CD14-positive monocyte (primary cell): ENCODE data around the gene PDCD2. TPM values are rescaled to one million over a fixed set of nuclear protein-coding genes. Genes with fewer than 3 reads are reported as not detected.
"Not testable (repeated sequence)": the region's sequence is repeated elsewhere in the genome, so short reads cannot be mapped to it uniquely, and the experiment has no call there.

Experiments
- DNase-seq, 3 donors: peaks; one replicate each; pipeline ENCODE4 v3.0.0-alpha.2; 2011 to 2022
- H2AFZ ChIP-seq: 2 replicates; pipeline ENCODE4 v1.6.0; 2012; ENCODE audit warnings: mild to moderate bottlenecking, low read depth, low read length, inconsistent platforms; ENCODE audit not compliant: insufficient read depth, poor library complexity, severe bottlenecking
- H3K27ac ChIP-seq, 2 donors: 1 replicate in 1 of 2; 2 replicates in 1 of 2; pipeline ENCODE4 v1.5.1; 2012 to 2013; ENCODE audit warnings: low read length in 2 of 2, control low read depth in 1 of 2, inconsistent platforms in 1 of 2, low read depth in 1 of 2, mild to moderate bottlenecking in 1 of 2
- H3K27me3 ChIP-seq, 2 donors: one replicate each; pipeline versions ENCODE4 v1.6.0 to v1.6.1; 2011 to 2013; ENCODE audit warnings: low read length in 2 of 2; ENCODE audit not compliant: control insufficient read depth in 2 of 2, insufficient read depth in 2 of 2
- H3K36me3 ChIP-seq, 2 donors: replicated peaks in 1 of 2; 1 replicate in 1 of 2; 2 replicates in 1 of 2; pipeline versions ENCODE4 v1.5.1 to v1.6.1; 2012 to 2013; ENCODE audit warnings: low read length in 2 of 2, control low read depth in 1 of 2, inconsistent platforms in 1 of 2, mild to moderate bottlenecking in 1 of 2; ENCODE audit not compliant: insufficient read depth in 2 of 2, control insufficient read depth in 1 of 2
- H3K4me1 ChIP-seq, 2 donors: 1 replicate in 1 of 2; 2 replicates in 1 of 2; pipeline versions ENCODE4 v1.5.1 to v1.6.1; 2012 to 2013; ENCODE audit warnings: low read length in 2 of 2, control low read depth in 1 of 2, inconsistent platforms in 1 of 2, mild to moderate bottlenecking in 1 of 2, moderate library complexity in 1 of 2; ENCODE audit not compliant: insufficient read depth in 2 of 2, control insufficient read depth in 1 of 2
- H3K4me2 ChIP-seq: replicated peaks from 2 replicates; pipeline ENCODE3; 2012; ENCODE audit warnings: low read length, moderate library complexity, mild to moderate bottlenecking; ENCODE audit not compliant: poor library complexity, severe bottlenecking; ENCODE audit errors: extremely low read depth
- H3K4me3 ChIP-seq, 3 experiments: fragments of 200-600 bp in 1 of 3; sonication (generic) in 1 of 3; replicated peaks in 1 of 3; 1 replicate in 2 of 3; 2 replicates in 1 of 3; pipeline ENCODE4 v1.5.1; 2011 to 2013; ENCODE audit warnings: low read length in 3 of 3, mild to moderate bottlenecking in 3 of 3, control low read depth in 2 of 3, low read depth in 2 of 3, inconsistent platforms in 1 of 3, moderate library complexity in 1 of 3
- H3K79me2 ChIP-seq: 2 replicates; pipeline ENCODE4 v1.6.0; 2012; ENCODE audit warnings: mild to moderate bottlenecking, control low read depth, inconsistent platforms, low read length, moderate library complexity; ENCODE audit not compliant: insufficient read depth
- H3K9ac ChIP-seq: 2 replicates; pipeline ENCODE4 v1.6.0; 2017; ENCODE audit warnings: low read length, mild to moderate bottlenecking; ENCODE audit not compliant: insufficient read depth, poor library complexity, severe bottlenecking
- H3K9me3 ChIP-seq, 2 donors: replicated peaks in 1 of 2; 1 replicate in 1 of 2; 2 replicates in 1 of 2; pipeline versions ENCODE4 v1.5.1 to v1.6.1; 2012 to 2013; ENCODE audit warnings: low read length in 2 of 2, control low read depth in 1 of 2; ENCODE audit not compliant: control insufficient read depth in 1 of 2, insufficient read depth in 1 of 2
- H4K20me1 ChIP-seq: 2 replicates; pipeline ENCODE4 v1.6.0; 2012; ENCODE audit warnings: mild to moderate bottlenecking, low read length, control low read depth, moderate library complexity; ENCODE audit not compliant: insufficient read depth
- H3K27ac Mint-ChIP-seq, 7 donors: one replicate each; pipeline ENCODE4 v1.8.0; 2020; ENCODE audit warnings: mild to moderate bottlenecking in 7 of 7, mixed read lengths in 7 of 7, moderate library complexity in 6 of 7, inconsistent platforms in 2 of 7
- H3K27me3 Mint-ChIP-seq, 3 donors: one replicate each; pipeline ENCODE4 v1.8.0; 2021 to 2022; ENCODE audit warnings: low read depth in 3 of 3, mild to moderate bottlenecking in 3 of 3, mixed read lengths in 3 of 3, moderate library complexity in 3 of 3, inconsistent platforms in 1 of 3
- H3K36me3 Mint-ChIP-seq, 2 donors: one replicate each; pipeline ENCODE4 v1.8.0; 2020; ENCODE audit warnings: mixed read lengths in 2 of 2, inconsistent platforms in 1 of 2, mild to moderate bottlenecking in 1 of 2
- H3K4me1 Mint-ChIP-seq: one replicate; pipeline ENCODE4 v1.8.0; 2020; ENCODE audit warnings: mild to moderate bottlenecking, mixed read lengths
- H3K4me3 Mint-ChIP-seq, 2 donors: one replicate each; pipeline ENCODE4 v1.8.0; 2020; ENCODE audit warnings: mild to moderate bottlenecking in 2 of 2, mixed read lengths in 2 of 2, moderate library complexity in 1 of 2
- H3K9me3 Mint-ChIP-seq, 7 donors: one replicate each; pipeline ENCODE4 v1.8.0; 2020 to 2022; ENCODE audit warnings: mixed read lengths in 7 of 7, mild to moderate bottlenecking in 6 of 7, moderate library complexity in 6 of 7, inconsistent platforms in 2 of 7
- CTCF ChIP-seq: fragments of 200-600 bp; IDR thresholded peaks from one replicate; pipeline ENCODE4 v1.8.0; 2022; ENCODE audit warnings: antibody characterized with exemption, mild to moderate bottlenecking
- WGBS: methylation state at CpG from one replicate; pipeline ENCODE4 v1.1.5; 2013; ENCODE audit warnings: missing lambda C conversion rate; ENCODE audit not compliant: insufficient coverage; 5-methylcytosine and 5-hydroxymethylcytosine counted together
- intact Hi-C, 2 donors: fragments of 100-400 bp; cut with micrococcal nuclease; formaldehyde crosslinking; loops; one replicate each; pipeline versions ENCODE4 v1.15.0 to v1.15.1; 2023
- polyA plus RNA-seq, 3 donors: library from polyadenylated mRNA; depleted of rRNA in 1 of 3; unstranded in 2 of 3; stranded (reverse) in 1 of 3; fragments of 300-500 nt in 2 of 3; fragments of >200 nt in 1 of 3; fragmentation: Illumina TruSeq in 2 of 3; gene quantifications; 1 replicate in 2 of 3; 2 replicates in 1 of 3; pipeline ENCODE4 v1.2.3, GENCODE V29; 2012 to 2021

The PDCD2 gene
- polyA plus RNA-seq, 3 donors = 35.7 to 81.0 (median 69.4) TPM

- no peaks in the 10 kb centered on the region for H3K79me2 ChIP-seq
- H3K4me3 ChIP-seq = no peak overlapping the region
- H3K27ac ChIP-seq = no peak overlapping the region
- H3K4me2 ChIP-seq = no peak overlapping the region
- 61% methylated on average over 3 of the region's 5 CpGs for WGBS
- peaks cover 14 to 20% of the 10 kb centered on the region in 2 donors for H3K36me3 Mint-ChIP-seq
- TF ChIP-seq CTCF = peak; percentile 84
- no peak overlapping the region for H2AFZ ChIP-seq
- H3K4me1 ChIP-seq = no peaks in the 10 kb centered on the region
- peaks cover 22 to 35% of the 10 kb centered on the region in 2 donors for H3K36me3 ChIP-seq
- H3K27me3 Mint-ChIP-seq = no peaks in the 10 kb centered on the region
- no peaks in the 10 kb centered on the region for H3K9me3 ChIP-seq
- H3K27me3 ChIP-seq = no peaks in the 10 kb centered on the region
- no peaks in the 10 kb centered on the region for H3K9me3 Mint-ChIP-seq
- DNase-seq = peak; percentile 23 to 53 (median 53)
- H3K4me3 Mint-ChIP-seq = no peak overlapping the region
- H3K4me1 Mint-ChIP-seq = no peaks in the 10 kb centered on the region
- no peak overlapping the region for H3K27ac Mint-ChIP-seq
- no peaks in the 10 kb centered on the region for H4K20me1 ChIP-seq
- H3K9ac ChIP-seq = no peak overlapping the region
- intact Hi-C loops = loop anchor here (2.0 to 10.0 kb wide), 7 partner anchors 575 to 1635 kb away; no protein-coding TSS in a partner anchor
These were observed 54.5 kb downstream of the PDCD2 start for GRCh38 chr6:170529839-170530469.

GRCh38 chr6:170527995-170528394 lies 56.4 kb downstream of the PDCD2 start:
- not testable (repeated sequence) for H3K4me2 ChIP-seq, H3K27me3 Mint-ChIP-seq, H3K27ac ChIP-seq, H3K36me3 Mint-ChIP-seq, H3K4me3 ChIP-seq, H3K4me1 Mint-ChIP-seq, H3K9ac ChIP-seq, H4K20me1 ChIP-seq, H3K27ac Mint-ChIP-seq, H3K4me3 Mint-ChIP-seq, H3K4me1 ChIP-seq, H3K79me2 ChIP-seq, H3K27me3 ChIP-seq, H2AFZ ChIP-seq, DNase-seq, H3K9me3 ChIP-seq, H3K9me3 Mint-ChIP-seq
- WGBS = no CpG with 5 or more reads among the region's 5 CpGs
- H3K36me3 ChIP-seq = peaks cover 2 to 15% of the 10 kb centered on the region in 2 donors
- intact Hi-C loops = loop anchor here (2.0 to 10.0 kb wide), 5 partner anchors 695 to 1633 kb away; no protein-coding TSS in a partner anchor
